NCI-H1417 treated with DMSO at 0.1 percent for 48 hours (cell line): Measurements from ENCODE around the gene LYSMD2.

ENCODE experiments used
- DNase-seq: peaks from one replicate; lab custom pipeline; 2025; lab: John Stamatoyannopoulos, UW

LYSMD2 gene

DNA sequence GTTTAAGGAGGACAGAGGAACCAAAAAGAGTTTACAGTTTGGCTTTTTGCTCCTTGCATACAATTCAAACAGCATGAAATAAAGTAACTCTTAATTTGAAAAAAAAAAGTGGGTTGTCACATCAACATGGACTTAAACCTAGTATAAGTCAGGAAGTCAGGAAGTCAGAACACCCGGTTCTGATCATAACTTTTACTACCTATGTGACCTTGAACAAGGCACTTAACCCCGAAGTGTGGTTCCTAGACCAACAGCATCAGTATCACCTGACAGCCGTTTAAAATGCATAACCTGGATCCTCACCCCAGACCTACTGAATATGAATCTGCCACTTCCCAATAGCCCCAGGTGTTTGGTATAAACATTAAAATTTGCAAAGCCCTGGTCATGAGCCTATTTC, 18.7 kb downstream of the LYSMD2 start:
- DNase-seq = no peak

GRCh38 chr15:51718219-51718618, 19.2 kb downstream of the LYSMD2 start:
- DNase-seq = no peak

- DNase-seq = no peak
Observed at GRCh38 chr15:51714911-51715310, 22.5 kb downstream of the LYSMD2 start.

DNA sequence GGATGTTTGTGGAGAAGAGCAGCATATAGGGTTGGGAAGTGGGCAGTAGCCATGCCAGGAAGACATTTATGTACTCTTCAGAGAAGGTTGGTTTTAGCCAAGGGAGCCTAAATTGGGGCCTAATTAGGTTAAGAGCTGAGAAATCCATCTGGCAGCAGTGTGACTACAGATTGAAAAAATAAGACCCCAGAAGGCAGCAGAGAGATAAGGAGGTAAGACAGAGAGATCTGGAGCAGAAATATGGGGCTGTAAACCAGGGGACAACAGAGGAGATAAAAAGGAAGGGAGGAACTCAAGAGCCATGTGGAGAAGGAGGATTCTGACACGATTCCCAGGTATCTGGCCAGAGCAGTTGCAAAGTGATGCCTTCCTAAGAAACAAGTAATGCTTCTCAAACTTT, 23.3 kb downstream of the LYSMD2 start:
- no peak for DNase-seq

GRCh38 chr15:51709031-51709430, 28.4 kb downstream of the LYSMD2 start:
- DNase-seq = no peak

- DNase-seq = peak; percentile 4
Observed at GRCh38 chr15:51708013-51708412, 29.4 kb downstream of the LYSMD2 start.

DNA sequence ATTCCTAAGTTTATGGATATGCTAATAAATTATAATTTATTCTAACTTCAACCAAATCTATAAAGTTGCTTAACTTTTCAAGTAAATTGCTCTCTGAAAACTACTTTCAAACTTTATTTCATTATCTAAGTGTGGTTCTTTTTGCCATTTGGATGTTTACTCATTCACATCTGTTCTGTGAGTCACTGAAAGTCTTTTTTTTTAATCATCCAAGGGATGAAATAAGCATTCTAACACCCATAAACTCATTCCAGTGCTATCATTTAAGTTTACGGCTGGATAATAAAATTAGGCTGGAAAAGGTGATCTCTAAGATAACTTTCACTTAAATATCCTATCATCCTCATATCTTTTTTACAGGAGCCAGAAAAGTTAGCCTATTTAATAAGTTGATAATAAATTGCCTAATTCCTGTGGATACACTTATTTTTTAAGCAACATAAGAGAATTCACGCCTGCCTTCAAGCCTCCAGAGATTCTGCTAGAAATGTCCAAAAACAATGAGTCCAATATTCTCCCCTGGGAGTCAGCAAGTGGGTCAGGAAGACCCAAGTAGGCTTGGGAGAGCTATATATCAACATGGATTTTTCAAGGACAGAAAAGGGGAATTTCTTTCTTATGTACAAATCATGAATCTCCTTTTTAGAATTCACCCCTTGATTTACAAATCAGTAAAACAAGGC, 30.4 kb downstream of the LYSMD2 start:
- DNase-seq = no peak

- no peak for DNase-seq
Observed at GRCh38 chr15:51706291-51706690, 31.2 kb downstream of the LYSMD2 start.

GRCh38 chr15:51702710-51703109, 34.7 kb downstream of the LYSMD2 start:
- no peak for DNase-seq

- no peak for DNase-seq
Observed at GRCh38 chr15:51699373-51699772, 38.1 kb downstream of the LYSMD2 start.

GRCh38 chr15:51697163-51697562, 40.3 kb downstream of the LYSMD2 start:
- no peak for DNase-seq

DNA sequence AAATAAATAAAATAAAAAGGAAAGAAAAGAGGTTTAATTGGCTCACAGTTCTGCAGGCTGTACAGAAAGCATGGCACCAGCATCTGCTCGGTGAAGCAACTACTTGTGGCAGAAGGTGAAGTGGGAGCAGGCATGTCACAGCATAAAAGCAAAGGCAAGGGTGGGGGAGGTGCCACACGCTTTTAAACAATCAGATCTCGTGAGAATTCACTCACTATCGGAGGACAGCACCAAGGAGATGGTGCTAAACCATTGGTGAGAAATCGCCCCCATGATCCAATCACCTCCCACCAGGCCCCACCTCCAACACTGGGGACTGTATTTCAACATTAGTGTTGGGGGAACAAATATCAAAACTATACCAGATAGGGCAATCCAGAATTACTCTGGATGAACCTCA, 40.9 kb downstream of the LYSMD2 start:
- DNase-seq = no peak

DNA sequence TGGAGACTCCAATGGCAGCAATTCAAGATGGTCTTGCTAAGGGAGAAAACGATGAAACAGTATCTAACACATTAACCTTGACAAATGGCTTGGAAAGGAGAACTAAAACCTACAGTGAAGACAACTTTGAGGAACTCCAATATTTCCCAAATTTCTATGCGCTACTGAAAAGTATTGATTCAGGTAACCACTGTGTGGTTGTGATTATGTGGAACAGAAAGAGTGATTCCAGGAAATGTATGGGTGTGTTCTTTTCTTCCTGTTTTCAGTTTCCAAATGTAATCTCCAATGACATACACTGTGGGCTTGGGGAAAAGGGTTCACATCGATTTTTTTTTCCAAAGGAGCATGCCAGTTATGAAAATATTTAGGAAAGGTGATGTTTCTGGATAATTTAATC, 45.3 kb downstream of the LYSMD2 start:
- no peak for DNase-seq

DNA sequence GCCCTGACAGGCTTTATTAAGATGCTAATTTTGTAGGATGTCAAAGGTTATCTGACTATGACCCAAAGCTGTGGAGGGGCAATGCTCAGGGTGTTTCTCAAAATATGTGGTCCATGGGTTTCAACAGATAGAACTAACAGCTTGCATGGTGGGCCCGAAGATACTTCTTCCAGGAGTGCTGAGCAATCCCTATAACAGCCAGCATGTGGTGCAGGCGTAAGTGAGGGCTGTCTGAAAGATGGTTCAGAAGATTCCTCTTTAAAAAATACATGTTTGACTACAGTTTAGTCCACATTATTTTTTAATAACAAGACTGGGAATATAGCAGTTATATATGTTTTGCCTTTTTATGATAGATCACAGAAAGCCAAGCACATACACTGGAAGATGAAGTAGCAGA, 48.6 kb downstream of the LYSMD2 start:
- DNase-seq = no peak

DNA sequence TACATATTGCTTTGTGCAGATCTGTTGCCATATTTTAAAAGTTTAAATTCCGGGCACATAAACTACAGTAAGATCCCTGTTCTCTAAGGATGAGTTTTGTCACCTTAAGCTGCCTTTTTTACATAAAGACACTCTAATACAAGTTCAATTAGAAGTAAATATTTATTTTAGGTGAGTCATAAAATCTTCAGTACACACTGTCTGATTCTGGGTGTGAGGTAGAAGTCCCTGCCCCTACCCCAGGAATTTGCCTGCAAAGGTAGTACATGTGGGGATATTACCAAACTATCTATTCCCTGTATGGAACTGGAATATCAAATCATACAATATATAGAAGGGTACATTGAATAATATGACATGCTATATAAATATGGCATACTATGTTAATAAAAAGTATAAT, 49.9 kb downstream of the LYSMD2 start:
- no peak for DNase-seq

DNA sequence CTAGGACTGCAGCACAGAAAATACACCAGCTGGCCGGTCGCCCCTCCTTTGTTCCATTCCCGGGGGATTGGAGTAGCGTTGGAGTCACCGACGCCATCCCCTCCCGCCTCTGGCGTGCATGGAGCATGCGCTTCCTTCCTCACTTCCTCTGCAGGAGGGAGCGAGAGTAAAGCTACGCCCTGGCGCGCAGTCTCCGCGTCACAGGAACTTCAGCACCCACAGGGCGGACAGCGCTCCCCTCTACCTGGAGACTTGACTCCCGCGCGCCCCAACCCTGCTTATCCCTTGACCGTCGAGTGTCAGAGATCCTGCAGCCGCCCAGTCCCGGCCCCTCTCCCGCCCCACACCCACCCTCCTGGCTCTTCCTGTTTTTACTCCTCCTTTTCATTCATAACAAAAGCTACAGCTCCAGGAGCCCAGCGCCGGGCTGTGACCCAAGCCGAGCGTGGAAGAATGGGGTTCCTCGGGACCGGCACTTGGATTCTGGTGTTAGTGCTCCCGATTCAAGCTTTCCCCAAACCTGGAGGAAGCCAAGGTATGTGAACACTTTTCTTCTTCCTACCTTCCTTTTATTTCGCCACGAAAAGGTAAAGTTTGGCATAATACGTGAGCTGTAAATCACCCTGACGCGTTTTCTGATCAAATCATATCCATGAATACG, 56.0 kb downstream of the LYSMD2 start, which contains the start of gene SCG3:
SCG3 (plus strand) TSS at position 201 of the 661 bp plus-strand sequence; CDS start at position 454, 253 bp downstream.
- peak; percentile 29 for DNase-seq

DNA sequence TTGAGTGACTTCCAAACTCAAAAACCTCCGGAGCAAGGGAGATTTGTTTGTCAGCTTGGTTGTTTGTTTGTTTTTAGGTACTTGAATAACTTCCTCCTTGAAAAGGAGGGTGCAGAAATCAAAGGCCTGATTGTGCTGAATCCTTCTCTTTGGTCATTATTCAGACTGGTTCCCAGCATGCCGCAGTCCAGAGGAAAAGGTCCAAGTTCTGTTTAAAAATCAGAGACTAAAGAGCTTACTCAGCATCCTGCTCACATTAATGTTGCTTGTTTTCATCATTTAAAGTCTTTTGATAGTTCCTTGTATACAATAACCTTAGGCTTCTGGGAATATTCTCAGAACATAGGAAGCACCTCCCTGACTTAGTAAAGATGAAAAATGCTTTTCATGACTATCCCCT, 57.1 kb downstream of the LYSMD2 start:
- no peak for DNase-seq

- DNase-seq = no peak
Observed at GRCh38 chr15:51678096-51678495, 59.4 kb downstream of the LYSMD2 start.

DNA sequence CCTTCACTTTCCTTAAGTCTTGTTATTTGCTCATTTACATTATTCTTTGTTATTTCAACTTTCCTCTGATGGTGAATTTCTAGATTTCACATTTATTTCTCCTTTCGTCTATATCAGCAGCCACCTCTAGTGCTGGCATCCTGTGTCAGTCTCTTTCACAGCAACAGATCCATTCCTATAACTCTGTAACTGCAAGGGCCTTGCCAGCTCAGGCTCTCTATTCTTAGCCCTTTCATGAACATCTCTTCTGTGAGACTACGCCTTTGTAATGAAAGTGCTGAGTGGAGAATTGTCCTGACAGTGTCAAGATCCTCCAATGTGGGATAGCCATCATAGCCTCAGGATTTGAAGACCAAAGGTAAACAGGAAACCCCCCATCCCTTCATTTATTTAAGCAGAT, 60.0 kb downstream of the LYSMD2 start:
- DNase-seq = no peak

GRCh38 chr15:51677021-51677420, 60.4 kb downstream of the LYSMD2 start:
- DNase-seq = no peak

DNA sequence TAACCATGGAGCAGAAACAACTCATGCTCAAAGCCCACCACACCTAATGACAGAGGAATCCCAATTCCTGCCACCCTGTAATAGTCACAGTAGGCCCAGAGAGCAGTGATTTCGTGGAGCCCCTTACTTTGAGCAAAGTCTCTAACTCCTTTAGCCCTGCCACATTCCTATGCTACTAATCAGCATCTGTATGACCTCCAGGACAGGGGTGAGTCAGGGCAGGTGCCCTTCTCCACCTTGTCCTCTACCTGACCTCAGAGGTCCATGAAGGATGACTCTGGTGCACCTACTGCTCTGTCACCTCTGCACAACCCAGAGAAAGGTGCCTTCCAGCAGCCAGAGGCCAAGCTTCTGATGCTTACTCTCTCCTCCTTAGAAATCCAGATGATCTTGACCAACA, 62.2 kb downstream of the LYSMD2 start:
- DNase-seq = no peak
